ENCODE measurements around the gene LHX6. TPM values are rescaled to one million over a fixed set of nuclear protein-coding genes. Genes with fewer than 3 reads are reported as not detected.

LHX6 gene
- total and polyA plus RNA-seq, 2 of the 8 experiments (the other 6 are each of a cell fraction or from before 2014, with no cell fraction given) = 0.92 to 1.2 TPM

DNA sequence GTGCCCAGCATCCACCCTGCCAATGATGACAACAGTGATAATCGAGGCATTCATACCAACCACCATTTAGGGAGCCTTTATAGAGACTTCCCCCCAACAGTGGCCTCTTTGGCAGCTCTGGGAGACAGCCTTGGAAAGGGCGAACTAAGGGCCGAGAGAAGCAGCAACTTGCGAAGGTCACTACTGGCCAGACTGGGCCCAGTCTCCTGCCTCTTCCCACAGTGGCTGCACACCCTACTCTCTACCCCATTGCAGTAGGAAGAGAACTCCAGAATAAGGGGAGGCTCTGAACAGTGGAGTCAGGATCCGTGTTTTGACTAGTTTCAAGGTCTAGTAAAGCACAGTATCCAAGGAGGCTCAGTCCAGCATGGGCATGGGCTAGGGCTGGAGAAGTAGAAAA is 5.3 kb downstream of the LHX6 start:
- no peak overlapping the region for H3K9ac ChIP-seq (replicated peaks in 1 of 4; ENCODE audit: extremely low read depth in 1 of 4, low read depth in 3 of 4, low read length in 3 of 4)
- CTCF ChIA-PET (ENCODE audit: partially characterized antibody) = interaction anchor here (0.8 to 4.6 kb wide), 11 partner anchors 9 to 127 kb away, joined by 3 to 26 read pairs (median 4); partner anchors contain the start of genes MORN5 and NDUFA8
- H3K36me3 ChIP-seq (ENCODE audit: control insufficient read depth in 2 of 4, insufficient read depth in 4 of 4, low read length in 3 of 4) = peaks cover 0 to 2% (median 0%) of the 10 kb centered on the region in 4 experiments; a peak in 1 of 8 replicates
- no peak overlapping the region for H2AK5ac ChIP-seq (ENCODE audit: low read depth, low read length)
- no peak overlapping the region for H3K4me3 ChIP-seq (ENCODE audit: extremely low read depth in 1 of 4, insufficient read depth in 2 of 4, low read depth in 3 of 4, low read length in 4 of 4)
- POLR2A ChIA-PET (ENCODE audit: partially characterized antibody) = no interaction called here
- no peak overlapping the region for H4K8ac ChIP-seq (ENCODE audit: extremely low read depth, insufficient read depth, low read length)
- no peak overlapping the region for H3K14ac ChIP-seq (ENCODE audit: insufficient read length)
- H4K20me1 ChIP-seq (replicated peaks in 1 of 2; ENCODE audit: control insufficient read depth in 1 of 2, insufficient read depth in 2 of 2, low read length in 2 of 2) = peaks cover 20 to 38% of the 10 kb centered on the region in 2 experiments
- H3K23me2 ChIP-seq (ENCODE audit: low read depth, low read length) = peaks cover 26% of the 10 kb centered on the region; the same call in 1 of the 2 replicates
- no peaks in the 10 kb centered on the region for H3K79me2 ChIP-seq (ENCODE audit: control insufficient read depth in 1 of 2, insufficient read depth in 2 of 2, low read length in 2 of 2)
- WGBS, 2 experiments (ENCODE audit: extremely low coverage in 1 of 2, insufficient coverage in 1 of 2, insufficient read length in 1 of 2, insufficient replicate concordance in 2 of 2, low coverage in 1 of 2, low lambda C conversion rate in 2 of 2, missing lambda C conversion rate in 1 of 2) = 87% methylated on average over 5 of the region's 5 CpGs; no CpG with 5 or more reads in 1 of the 2 experiments
- no peak overlapping the region for H3K18ac ChIP-seq (ENCODE audit: extremely low read depth, low read length)
- H3K79me1 ChIP-seq (ENCODE audit: low read depth, low read length) = no peaks in the 10 kb centered on the region
- no peak overlapping the region for H3K4ac ChIP-seq (replicated peaks; ENCODE audit: insufficient read length, low read depth, low read length)
- H2BK20ac ChIP-seq (ENCODE audit: low read length) = no peak overlapping the region
- TF ChIP-seq POLR2A (IDR thresholded peaks at IDR 0.05; ENCODE audit: control extremely low read depth in 1 of 2, low read depth in 2 of 2, low read length in 2 of 2) (no peak), TBP (IDR thresholded peaks at IDR 0.05; ENCODE audit: low read depth, low read length) (no peak), TAF7 (optimal IDR thresholded peaks at IDR 0.05; ENCODE audit: borderline replicate concordance, low read depth, low read length) (no peak), FOSL1 (IDR thresholded peaks at IDR 0.05; ENCODE audit: insufficient read depth, low read depth, low read length) (no peak), ATF2 (IDR thresholded peaks at IDR 0.05; ENCODE audit: low read length) (no peak), SP4 (IDR thresholded peaks at IDR 0.05; ENCODE audit: low read length) (no peak), POLR2AphosphoS5 (IDR thresholded peaks at IDR 0.05; ENCODE audit: low read depth, low read length) (no peak), BCL11A (IDR thresholded peaks at IDR 0.05; ENCODE audit: low read depth in 2 of 2, low read length in 2 of 2) (no peak), BRCA1 (IDR thresholded peaks at IDR 0.05; ENCODE audit: low read depth, low read length) (no peak), CREB1 (IDR thresholded peaks at IDR 0.05) (no peak), RXRA (IDR thresholded peaks at IDR 0.05; ENCODE audit: insufficient read depth, low read depth, low read length) (no peak)
- H3K4me1 ChIP-seq (replicated peaks in 1 of 4; ENCODE audit: control insufficient read depth in 3 of 4, insufficient read depth in 4 of 4, low read length in 3 of 4) = peaks cover 5 to 58% (median 42%) of the 10 kb centered on the region in 4 experiments
- FAIRE-seq (no peak), DNase-seq (ENCODE audit: low read depth in 1 of 2, low spot score in 2 of 2) (peak in 1 of 2 experiments; percentile 34)
- H3K9me3 ChIP-seq (ENCODE audit: insufficient read depth in 2 of 2, low read depth in 1 of 2, low read length in 1 of 2) = no peaks in the 10 kb centered on the region
- no peak overlapping the region for H3K23ac ChIP-seq (ENCODE audit: insufficient read length)
- no peak overlapping the region for H2BK15ac ChIP-seq (ENCODE audit: low read length)
- H4K5ac ChIP-seq (ENCODE audit: insufficient read length, low read depth, low read length) = no peak overlapping the region
- H4K91ac ChIP-seq (replicated peaks; ENCODE audit: insufficient read length, low read length) = no peak overlapping the region
- no peak overlapping the region for H3K27ac ChIP-seq (ENCODE audit: low read depth, low read length)
- peak overlapping the region; percentile 2; the same call in 1 of the 2 replicates for H2BK12ac ChIP-seq (ENCODE audit: low read depth, low read length)
- H2BK120ac ChIP-seq (replicated peaks; ENCODE audit: low read depth, low read length) = no peak overlapping the region
- no peak overlapping the region for H3K56ac ChIP-seq (replicated peaks; ENCODE audit: insufficient read length, low read depth, low read length)
- peaks cover 92 to 100% (median 99%) of the 10 kb centered on the region in 4 experiments for H3K27me3 ChIP-seq (replicated peaks in 1 of 4; ENCODE audit: control insufficient read depth in 3 of 4, extremely low read depth in 1 of 4, insufficient read depth in 3 of 4, low read length in 3 of 4)
- no peak overlapping the region for H2BK5ac ChIP-seq (ENCODE audit: low read depth, low read length)
- H2AFZ ChIP-seq (ENCODE audit: low read length) = no peak overlapping the region
- no peak overlapping the region for H3K4me2 ChIP-seq (ENCODE audit: insufficient read depth in 1 of 2, low read depth in 2 of 2, low read length in 2 of 2)
